HEK293 (cell line): ENCODE data around the gene CEND1.

ENCODE experiments used
- CTCF ChIA-PET: fragments of 350-600 bp; formaldehyde crosslinking; extraction: SDS; loops from one replicate; lab custom pipeline; 2021; ENCODE audit warnings: antibody characterized with exemption; lab: Yijun Ruan, JAX
- POLR2A ChIA-PET: fragments of 300-600 bp; formaldehyde crosslinking; extraction: SDS; loops from one replicate; lab custom pipeline; 2020; ENCODE audit warnings: antibody characterized with exemption, inconsistent platforms; lab: Yijun Ruan, JAX
- H3K27ac ChIP-seq: fragments of 200-500 bp; sonication (Bioruptor generic); 2 replicates; pipeline ENCODE4 v1.5.1; 2014; ENCODE audit warnings: low read depth, low read length, control low read depth, inconsistent platforms; ENCODE audit errors: extremely low read depth
- H3K36me3 ChIP-seq, 2 experiments: fragments of 200-500 bp in 1 of 2; sonication (Bioruptor generic) in 1 of 2; 1 replicate in 1 of 2; 2 replicates in 1 of 2; pipeline ENCODE4 v1.5.1; 2014 to 2017; ENCODE audit warnings: inconsistent platforms in 2 of 2, low read length in 2 of 2; ENCODE audit not compliant: control insufficient read depth in 2 of 2, insufficient read depth in 1 of 2
- H3K4me1 ChIP-seq: fragments of 200-500 bp; sonication (Bioruptor generic); 2 replicates; pipeline ENCODE4 v1.5.1; 2014; ENCODE audit warnings: mild to moderate bottlenecking, low read length, inconsistent platforms; ENCODE audit not compliant: control insufficient read depth, insufficient read depth
- H3K4me3 ChIP-seq: 2 replicates; pipeline ENCODE4 v1.5.1; 2011; ENCODE audit warnings: low read depth, mild to moderate bottlenecking, control low read depth, low read length, moderate library complexity
- H3K9me3 ChIP-seq: fragments of 200-500 bp; sonication (Bioruptor generic); 2 replicates; pipeline ENCODE4 v1.5.1; 2014; ENCODE audit warnings: low read depth, low read length, inconsistent platforms; ENCODE audit not compliant: control insufficient read depth, insufficient read depth
- CTCF ChIP-seq: fragments of 450-650 bp; formaldehyde crosslinking; IDR thresholded peaks from 2 replicates; pipeline ENCODE4 v1.5.1; 2016; ENCODE audit warnings: missing biosample characterization, missing genetic modification characterization
- HOXA7 ChIP-seq: sonication (generic); formaldehyde crosslinking; IDR thresholded peaks from 2 replicates; pipeline ENCODE4 v1.8.1; 2022; ENCODE audit warnings: missing genetic modification reagents, borderline replicate concordance
- HOXD13 ChIP-seq: sonication (generic); formaldehyde crosslinking; IDR thresholded peaks from 2 replicates; pipeline ENCODE4 v1.8.0; 2022; ENCODE audit warnings: missing genetic modification reagents, borderline replicate concordance
- TCF7L2 ChIP-seq: IDR thresholded peaks from 2 replicates; pipeline ENCODE4 v1.6.1; 2011; ENCODE audit warnings: low read depth, mild to moderate bottlenecking, inconsistent platforms, low read length, moderate library complexity, borderline replicate concordance
- ZNF580 ChIP-seq: fragments of 450-650 bp; formaldehyde crosslinking; IDR thresholded peaks from 2 replicates; pipeline ENCODE4 v1.5.1; 2016; ENCODE audit warnings: missing biosample characterization, missing genetic modification characterization
- ZNF645 ChIP-seq: fragments of 450-650 bp; formaldehyde crosslinking; IDR thresholded peaks from 2 replicates; pipeline ENCODE4; 2016; ENCODE audit warnings: missing biosample characterization, missing genetic modification characterization
- ZNF660 ChIP-seq: fragments of 450-650 bp; IDR thresholded peaks from 2 replicates; pipeline ENCODE4 v1.5.1; 2018; ENCODE audit warnings: missing biosample characterization, mild to moderate bottlenecking, missing genetic modification characterization
- ZNF670 ChIP-seq: fragments of 450-650 bp; formaldehyde crosslinking; IDR thresholded peaks from 2 replicates; pipeline ENCODE4 v1.5.1; 2016; ENCODE audit warnings: missing biosample characterization, missing genetic modification characterization, low read depth
- ZXDB ChIP-seq: fragments of 450-650 bp; formaldehyde crosslinking; IDR thresholded peaks from 2 replicates; pipeline ENCODE4 v1.5.1; 2016; ENCODE audit warnings: missing biosample characterization, missing genetic modification characterization

CEND1 gene

GRCh38 chr11:812390-812789 lies 22.5 kb upstream of the CEND1 start:
- H3K36me3 ChIP-seq = peaks cover 4 to 45% of the 10 kb centered on the region in 2 experiments; a peak in 2 of 3 replicates
- no peak overlapping the region for H3K27ac ChIP-seq
- H3K4me1 ChIP-seq = no peaks in the 10 kb centered on the region
- H3K9me3 ChIP-seq = no peaks in the 10 kb centered on the region
- ChIA-PET POLR2A (interaction anchor here (1.1 to 11.4 kb wide), 2 partner anchors 22 to 32 kb away, joined by 4 to 202 read pairs; partner anchors contain the start of genes CD151 and CRACR2B), CTCF (interaction anchor here (0.6 to 1.2 kb wide), 2 partner anchors 52 to 60 kb away, joined by 3 read pairs; no protein-coding TSS in a partner anchor)
- H3K4me3 ChIP-seq = no peak overlapping the region
- TF ChIP-seq ZNF670 (tag by site-specific recombination) = no peak
- no peak for TF ChIP-seq ZNF645 (tag by site-specific recombination)
- no peak for TF ChIP-seq TCF7L2

GRCh38 chr11:811446-812245 lies 21.8 kb upstream of the CEND1 start:
- TF ChIP-seq HOXD13 (CRISPR knock-in tag) (no peak), ZNF580 (no peak), CTCF (0 out of 2 replicates have a peak, but pooled peaks have one; percentile 37)
- Histone ChIP-seq H3K4me3 (no peak overlapping the region), H3K4me1 (no peaks in the 10 kb centered on the region), H3K9me3 (no peaks in the 10 kb centered on the region), H3K27ac (no peak overlapping the region), H3K36me3 (peaks cover 4 to 45% of the 10 kb centered on the region in 2 experiments; a peak in 2 of 3 replicates)
- CTCF ChIA-PET = interaction anchor here (0.6 to 1.2 kb wide), 6 partner anchors 13 to 61 kb away, joined by 3 to 6 read pairs (median 3); no protein-coding TSS in a partner anchor
- POLR2A ChIA-PET = interaction anchor here (1.1 to 11.4 kb wide), 2 partner anchors 23 to 33 kb away, joined by 4 to 202 read pairs; partner anchors contain the start of genes CD151 and CRACR2B

GRCh38 chr11:810040-810567 lies 20.2 kb upstream of the CEND1 start:
- peaks cover 3 to 41% of the 10 kb centered on the region in 2 experiments; a peak in 2 of 3 replicates for H3K36me3 ChIP-seq
- TF ChIP-seq ZNF660 (0 out of 2 replicates have a peak, but pooled peaks have one; percentile 42), HOXA7 (no peak), ZXDB (tag by site-specific recombination) (no peak), CTCF (0 out of 2 replicates have a peak, but pooled peaks have one; percentile 19)
- TF ChIP-seq, all 188 proteins: peak for 2
- Histone ChIP-seq H3K4me1 (no peaks in the 10 kb centered on the region), H3K27ac (peak overlapping the region; percentile 82), H3K4me3 (peak overlapping the region; percentile 91), H3K9me3 (no peaks in the 10 kb centered on the region)
- CTCF ChIA-PET = interaction anchor here (1.1 kb wide), 1 partner anchor 11 kb away, joined by 6 read pairs; no protein-coding TSS in a partner anchor
- POLR2A ChIA-PET = interaction anchor here (0.6 to 11.4 kb wide), 15 partner anchors 9 to 234 kb away, joined by 3 to 202 read pairs (median 4); partner anchors contain the start of genes CD151, CRACR2B, PNPLA2 and TSPAN4
